ENCODE results near the gene ASRGL1. TPM values are rescaled to one million over a fixed set of nuclear protein-coding genes. Genes with fewer than 3 reads are reported as not detected.

ASRGL1 gene
- total and polyA plus RNA-seq, 2 donors (not counting 1 experiment from before 2014, with no cell fraction given) = 0.49 to 1.3 TPM

DNA sequence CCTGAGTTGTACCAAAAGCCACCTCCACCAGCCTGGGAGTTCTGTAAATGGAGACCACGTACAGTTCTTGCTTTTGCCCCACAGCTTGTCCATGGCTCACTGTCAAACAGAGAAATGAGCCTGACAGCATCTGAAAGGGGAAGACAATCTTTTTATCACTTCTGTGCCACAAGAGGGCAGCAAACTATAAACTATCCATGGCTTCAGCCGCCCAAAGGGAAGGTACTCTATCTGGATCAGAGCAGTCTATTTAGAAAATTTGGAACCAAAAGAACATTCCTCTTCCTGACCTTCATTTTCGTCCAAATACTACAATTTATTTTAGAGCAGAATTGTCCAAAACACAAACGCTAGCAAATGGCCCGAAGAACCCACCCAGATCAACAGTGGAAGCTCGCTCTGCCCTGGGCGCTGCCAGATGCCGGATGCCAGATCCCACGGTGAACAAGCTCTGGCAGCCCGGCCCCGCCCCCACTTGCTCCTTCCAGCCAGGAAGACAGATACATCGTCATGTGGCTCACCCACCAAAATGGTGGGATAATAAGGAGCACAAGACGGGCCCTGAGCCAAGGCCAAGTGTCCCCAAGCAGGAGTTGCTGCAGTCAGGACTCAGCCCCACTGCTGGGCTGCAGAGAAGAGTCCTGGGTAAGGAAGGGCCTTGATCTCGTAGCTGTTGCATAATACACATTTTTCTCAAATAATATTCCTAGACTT, 57.7 kb downstream of the ASRGL1 start:
- Histone ChIP-seq H3K79me2 (ENCODE audit: control insufficient read depth, insufficient read depth, low read length) (no peaks in the 10 kb centered on the region), H3K27me3 (replicated peaks in 1 of 4; ENCODE audit: control extremely low read depth in 1 of 4, control insufficient read depth in 3 of 4, insufficient read depth in 4 of 4, low read length in 3 of 4) (peaks cover 0 to 5% (median 0%) of the 10 kb centered on the region in 4 experiments), H3K27ac (ENCODE audit: low read length in 2 of 2) (no peak overlapping the region), H3K4me1 (ENCODE audit: control insufficient read depth in 2 of 2, insufficient read depth in 2 of 2, low read length in 2 of 2) (no peaks in the 10 kb centered on the region), H3K4me2 (replicated peaks; ENCODE audit: low read depth, low read length, poor library complexity, severe bottlenecking) (no peak overlapping the region), H4K20me1 (ENCODE audit: control insufficient read depth, insufficient read depth, low read length, poor library complexity, severe bottlenecking) (no peaks in the 10 kb centered on the region), H2AFZ (ENCODE audit: insufficient read depth, low read depth, low read length, poor library complexity, severe bottlenecking) (no peak overlapping the region), H3K4me3 (ENCODE audit: control extremely low read depth in 1 of 5, extremely low read depth in 1 of 5, insufficient read depth in 1 of 5, low read depth in 2 of 5, low read length in 4 of 5) (no peak overlapping the region), H3K9me3 (ENCODE audit: control extremely low read depth in 1 of 3, control insufficient read depth in 2 of 3, insufficient read depth in 1 of 3, low read length in 2 of 3) (no peaks in the 10 kb centered on the region), H3K9ac (ENCODE audit: low read length) (no peak overlapping the region), H3K36me3 (replicated peaks in 1 of 2; ENCODE audit: control extremely low read depth in 1 of 2, control insufficient read depth in 1 of 2, extremely low read depth in 1 of 2, insufficient read depth in 2 of 2, low read length in 1 of 2) (no peaks in the 10 kb centered on the region)
- Mint-ChIP-seq H3K4me1 (peaks cover 2% of the 10 kb centered on the region), H3K9me3 (ENCODE audit: insufficient read depth) (no peaks in the 10 kb centered on the region), H3K27ac (no peak overlapping the region), H3K27me3 (peaks cover 11% of the 10 kb centered on the region), H3K4me3 (no peak overlapping the region)
- TF ChIP-seq, protein P1, sequence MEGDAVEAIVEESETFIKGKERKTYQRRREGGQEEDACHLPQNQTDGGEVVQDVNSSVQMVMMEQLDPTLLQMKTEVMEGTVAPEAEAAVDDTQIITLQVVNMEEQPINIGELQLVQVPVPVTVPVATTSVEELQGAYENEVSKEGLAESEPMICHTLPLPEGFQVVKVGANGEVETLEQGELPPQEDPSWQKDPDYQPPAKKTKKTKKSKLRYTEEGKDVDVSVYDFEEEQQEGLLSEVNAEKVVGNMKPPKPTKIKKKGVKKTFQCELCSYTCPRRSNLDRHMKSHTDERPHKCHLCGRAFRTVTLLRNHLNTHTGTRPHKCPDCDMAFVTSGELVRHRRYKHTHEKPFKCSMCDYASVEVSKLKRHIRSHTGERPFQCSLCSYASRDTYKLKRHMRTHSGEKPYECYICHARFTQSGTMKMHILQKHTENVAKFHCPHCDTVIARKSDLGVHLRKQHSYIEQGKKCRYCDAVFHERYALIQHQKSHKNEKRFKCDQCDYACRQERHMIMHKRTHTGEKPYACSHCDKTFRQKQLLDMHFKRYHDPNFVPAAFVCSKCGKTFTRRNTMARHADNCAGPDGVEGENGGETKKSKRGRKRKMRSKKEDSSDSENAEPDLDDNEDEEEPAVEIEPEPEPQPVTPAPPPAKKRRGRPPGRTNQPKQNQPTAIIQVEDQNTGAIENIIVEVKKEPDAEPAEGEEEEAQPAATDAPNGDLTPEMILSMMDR (IDR thresholded peaks at IDR 0.05) = peak; percentile 79
- no peak for TF ChIP-seq EZH2 (IDR thresholded peaks at IDR 0.05; ENCODE audit: borderline replicate concordance, insufficient read depth, low read depth, low read length, poor library complexity, severe bottlenecking)
- ATAC-seq (ENCODE audit: low read depth) = peak; percentile 68
- 47% methylated on average over 13 of the region's 14 CpGs for WGBS (ENCODE audit: insufficient coverage)
- intact Hi-C loops (cut with micrococcal nuclease) = loop anchor here (1.0 to 10.0 kb wide), 3 partner anchors 299 to 487 kb away; partner anchors contain the start of genes SLC3A2 and TMEM179B
- ChIA-PET POLR2A (no interaction called here), CTCF (interaction anchor here (0.6 to 4.3 kb wide), 33 partner anchors 9 to 511 kb away, joined by 3 to 64 read pairs (median 4); partner anchors contain the start of genes EEF1G, HNRNPUL2, POLR2G and SLC3A2)
- DNase-seq = peak; percentile 81
